ENCODE results near the gene CAMK4. TPM values are rescaled to one million over a fixed set of nuclear protein-coding genes. Genes with fewer than 3 reads are reported as not detected.
"Not testable (repeated sequence)": the region's sequence is repeated elsewhere in the genome, so short reads cannot be mapped to it uniquely, and the experiment has no call there.

CAMK4 gene
- total and polyA plus RNA-seq, 3 donors from 2014 or later: 35.4 to 76.9 (median 60.3) TPM

GRCh38 chr5:111404270-111404769, 180.1 kb downstream of the CAMK4 start:
- Histone ChIP-seq H3K27ac (no peak overlapping the region), H3K9me3 (no peaks in the 10 kb centered on the region), H3K27me3 (no peaks in the 10 kb centered on the region), H3K4me3 (no peak overlapping the region), H3K36me3 (ENCODE audit: low read depth, missing control alignments) (no peaks in the 10 kb centered on the region), H3K4me1 (no peaks in the 10 kb centered on the region)
- TF ChIP-seq CTCF (IDR thresholded peaks at IDR 0.05) (no peak), POLR2A (IDR thresholded peaks at IDR 0.05) (no peak)
- intact Hi-C loops (cut with DNase I; ENCODE audit: low total_unique reads): no loop called here
- WGBS, 2 donors: 79 to 80% methylated on average over 2 of the region's 2 CpGs
- DNase-seq: no peak

GRCh38 chr5:111407562-111407961, 183.4 kb downstream of the CAMK4 start:
- Histone ChIP-seq H3K4me1 (no peaks in the 10 kb centered on the region), H3K27me3 (no peaks in the 10 kb centered on the region), H3K36me3 (ENCODE audit: low read depth, missing control alignments) (no peaks in the 10 kb centered on the region), H3K4me3 (no peak overlapping the region), H3K9me3 (no peaks in the 10 kb centered on the region), H3K27ac (no peak overlapping the region)
- intact Hi-C loops (cut with DNase I; ENCODE audit: low total_unique reads): no loop called here
- DNase-seq: no peak
- no peak for TF ChIP-seq POLR2A (IDR thresholded peaks at IDR 0.05)
- no peak for TF ChIP-seq CTCF (IDR thresholded peaks at IDR 0.05)

- Histone ChIP-seq H3K36me3 (ENCODE audit: low read depth, missing control alignments) (no peaks in the 10 kb centered on the region), H3K4me3 (no peak overlapping the region), H3K9me3 (no peaks in the 10 kb centered on the region), H3K27me3 (no peaks in the 10 kb centered on the region), H3K27ac (no peak overlapping the region), H3K4me1 (no peaks in the 10 kb centered on the region)
- intact Hi-C loops (cut with DNase I; ENCODE audit: low total_unique reads): no loop called here
- DNase-seq: no peak
- 88 to 89% methylated on average over 1 of the region's 1 CpG for WGBS, 2 donors
- TF ChIP-seq CTCF (IDR thresholded peaks at IDR 0.05) (no peak), POLR2A (IDR thresholded peaks at IDR 0.05) (no peak)
Measured at GRCh38 chr5:111408817-111409216, 184.6 kb downstream of the CAMK4 start.

- intact Hi-C loops (cut with DNase I; ENCODE audit: low total_unique reads); H3K27me3 ChIP-seq; H3K27ac ChIP-seq; DNase-seq; H3K36me3 ChIP-seq (ENCODE audit: low read depth, missing control alignments); H3K4me3 ChIP-seq; H3K9me3 ChIP-seq; H3K4me1 ChIP-seq: not testable (repeated sequence)
Measured at GRCh38 chr5:111409266-111409665, 185.1 kb downstream of the CAMK4 start.

GRCh38 chr5:111410067-111410466, 185.9 kb downstream of the CAMK4 start:
- H3K4me1 ChIP-seq; H3K36me3 ChIP-seq (ENCODE audit: low read depth, missing control alignments); H3K27ac ChIP-seq; intact Hi-C loops (cut with DNase I; ENCODE audit: low total_unique reads); H3K27me3 ChIP-seq; H3K9me3 ChIP-seq; H3K4me3 ChIP-seq; DNase-seq: not testable (repeated sequence)
- 84 to 96% methylated on average over 3 of the region's 3 CpGs for WGBS, 2 donors

GRCh38 chr5:111411301-111411700, 187.1 kb downstream of the CAMK4 start:
- TF ChIP-seq POLR2A (IDR thresholded peaks at IDR 0.05) (no peak), CTCF (IDR thresholded peaks at IDR 0.05) (no peak)
- Histone ChIP-seq H3K4me1 (no peaks in the 10 kb centered on the region), H3K27me3 (no peaks in the 10 kb centered on the region), H3K36me3 (ENCODE audit: low read depth, missing control alignments) (no peaks in the 10 kb centered on the region), H3K9me3 (no peaks in the 10 kb centered on the region), H3K4me3 (no peak overlapping the region), H3K27ac (no peak overlapping the region)
- DNase-seq: no peak
- 85 to 89% methylated on average over 1 of the region's 1 CpG for WGBS, 2 donors
- intact Hi-C loops (cut with DNase I; ENCODE audit: low total_unique reads): no loop called here
